GM19238 (cell line): ENCODE data around the gene RBBP8NL.

ENCODE experiments used
- DNase-seq: peaks from one replicate; pipeline ENCODE4 v3.0.0; 2011; ENCODE audit warnings: low spot score; ENCODE audit not compliant: insufficient read length

Gene RBBP8NL

DNA sequence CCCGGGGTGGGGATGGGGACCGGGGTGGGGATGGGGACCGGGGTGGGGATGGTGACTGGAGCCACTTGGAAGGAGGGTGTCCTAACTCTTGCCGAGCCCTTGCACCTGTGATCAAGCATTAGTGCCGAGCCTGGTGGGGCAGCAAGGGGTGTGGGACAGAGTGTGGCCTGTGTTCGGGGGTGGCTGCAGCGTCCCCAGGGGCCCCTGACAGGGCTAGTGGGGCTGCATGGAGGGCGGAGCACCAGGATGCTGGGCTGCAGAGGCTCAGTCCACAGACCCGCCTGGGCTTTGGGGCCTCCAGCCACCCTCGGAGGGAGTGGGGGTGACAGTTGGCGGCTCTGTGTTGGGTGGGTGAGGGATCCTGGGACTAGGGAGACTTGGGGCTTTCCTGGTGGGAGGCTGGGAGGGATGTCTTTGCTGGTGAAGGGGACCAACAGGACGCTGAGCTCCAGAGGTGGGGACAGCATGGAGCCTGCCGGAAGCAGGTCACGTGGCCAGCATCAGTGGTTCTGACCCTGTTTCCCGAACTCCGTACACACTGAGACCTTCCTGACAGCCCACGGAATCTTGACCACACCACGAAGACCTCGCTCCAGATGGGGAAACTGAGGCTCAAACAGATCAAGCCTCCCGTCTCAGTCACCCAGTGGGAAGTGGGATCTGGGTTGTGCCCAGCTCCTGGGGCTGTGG, 4.6 kb downstream of the RBBP8NL start:
- no peak for DNase-seq

DNA sequence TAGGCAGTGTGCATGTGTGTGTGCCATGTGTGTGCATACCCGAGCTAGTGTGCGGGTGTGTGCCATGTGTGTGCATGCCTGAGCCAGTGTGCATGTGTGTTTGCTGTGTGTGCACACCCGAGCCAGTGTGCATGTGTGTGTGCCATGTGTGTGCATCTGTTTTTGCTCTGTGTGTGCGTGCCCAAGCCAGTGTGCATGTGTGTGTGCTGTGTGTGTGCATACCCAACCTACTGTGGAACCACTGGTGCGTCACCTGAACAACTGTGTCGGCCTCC, 5.7 kb downstream of the RBBP8NL start:
- no peak for DNase-seq

DNA sequence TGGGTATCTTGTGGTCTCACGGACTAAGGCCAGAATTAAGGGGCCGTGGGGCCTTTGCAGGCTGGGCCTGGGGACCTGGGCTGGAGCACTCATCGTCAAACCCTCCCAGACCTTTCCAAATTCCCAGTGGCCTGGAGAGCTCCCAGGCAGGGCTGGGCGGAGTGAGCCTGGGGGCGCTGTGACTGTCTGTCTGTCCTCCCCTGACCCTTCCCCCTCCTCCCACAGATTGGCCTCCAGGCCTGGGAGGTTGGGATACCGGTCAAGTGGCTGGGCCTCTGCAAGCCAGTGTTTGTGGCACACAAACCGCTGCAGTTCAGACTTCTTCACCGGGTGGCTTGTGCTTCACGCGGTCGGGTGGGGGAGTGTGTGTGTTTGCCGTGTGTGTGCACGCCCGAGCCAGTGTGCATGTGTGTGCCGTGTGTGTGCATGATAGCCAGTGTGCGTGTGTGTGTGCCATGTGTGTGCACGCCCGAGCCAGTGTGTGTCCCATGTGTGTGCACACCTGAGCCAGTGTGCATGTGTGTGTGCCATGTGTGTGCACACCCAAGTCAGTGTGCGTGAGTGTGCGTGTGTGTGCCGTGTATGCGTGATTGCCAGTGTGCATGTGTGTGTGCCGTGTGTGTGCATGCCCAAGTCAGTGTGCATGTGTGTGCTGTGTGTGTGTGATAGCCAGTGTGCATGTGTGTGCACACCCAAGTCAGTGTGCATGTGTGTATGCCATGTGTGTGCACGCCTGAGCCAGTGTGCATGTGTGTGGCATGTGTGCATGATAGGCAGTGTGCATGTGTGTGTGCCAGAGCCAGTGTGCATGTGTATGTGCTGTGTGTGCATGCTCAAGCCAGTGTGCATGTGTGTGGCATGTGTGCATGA, 6.3 kb downstream of the RBBP8NL start:
- DNase-seq = no peak

DNA sequence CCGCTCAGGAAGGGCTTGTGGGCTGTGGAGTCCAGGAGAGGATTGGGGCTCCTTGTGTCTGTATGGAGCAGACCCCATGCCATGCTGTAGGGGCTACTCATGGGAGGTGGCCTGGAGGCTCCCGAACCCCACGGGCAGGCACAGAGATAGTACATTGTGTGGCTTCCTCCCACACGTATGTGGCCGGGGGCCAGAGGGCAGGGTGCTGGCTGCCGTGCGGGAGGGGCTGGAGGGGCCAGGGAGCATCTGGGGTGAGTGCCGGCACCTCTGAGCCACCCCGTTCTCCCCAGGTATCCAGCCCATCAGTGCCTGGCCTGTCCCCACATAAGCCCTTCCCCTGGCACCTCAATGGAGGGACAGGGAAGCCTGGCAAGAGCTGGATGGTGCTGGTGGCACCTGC, 7.6 kb downstream of the RBBP8NL start:
- no peak for DNase-seq

DNA sequence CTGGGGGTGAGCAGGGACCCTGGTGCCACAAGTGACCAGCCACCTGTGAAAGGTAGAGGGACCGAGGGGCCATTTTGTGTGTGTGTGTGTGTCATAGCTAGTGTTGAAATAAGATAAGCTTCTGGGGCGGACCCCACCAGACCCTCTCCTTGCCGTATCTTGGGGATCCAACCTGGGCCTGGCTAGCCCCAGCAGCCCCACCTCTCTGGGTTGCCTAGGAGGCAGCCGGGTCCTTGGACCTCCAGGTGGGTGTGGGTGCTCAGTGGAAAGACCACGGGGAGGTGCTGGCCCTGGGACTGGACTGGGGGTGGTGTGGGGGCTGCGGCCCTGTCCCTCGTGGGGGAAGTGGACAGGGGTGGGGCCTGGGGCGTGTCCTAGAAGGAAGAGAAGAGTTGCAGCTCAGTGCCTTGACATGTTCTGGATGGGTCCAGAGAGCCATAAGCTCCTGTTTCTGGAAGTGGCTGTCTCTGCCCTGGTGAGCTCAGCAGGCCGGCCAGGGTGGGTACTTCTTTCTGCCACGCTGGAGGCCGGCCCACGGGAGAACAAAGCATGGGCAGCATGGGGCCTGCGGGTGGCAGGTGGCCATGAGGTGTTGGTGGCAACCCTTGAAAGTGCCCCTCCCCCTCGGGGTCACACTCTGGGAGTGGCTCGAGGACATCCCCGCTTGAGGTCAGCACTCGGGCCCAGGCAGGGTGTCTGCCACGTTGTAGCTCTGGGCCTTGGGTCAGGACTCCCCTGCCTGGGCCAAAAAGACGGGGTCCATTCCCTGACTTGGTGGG, 8.4 kb downstream of the RBBP8NL start:
- DNase-seq = no peak

DNA sequence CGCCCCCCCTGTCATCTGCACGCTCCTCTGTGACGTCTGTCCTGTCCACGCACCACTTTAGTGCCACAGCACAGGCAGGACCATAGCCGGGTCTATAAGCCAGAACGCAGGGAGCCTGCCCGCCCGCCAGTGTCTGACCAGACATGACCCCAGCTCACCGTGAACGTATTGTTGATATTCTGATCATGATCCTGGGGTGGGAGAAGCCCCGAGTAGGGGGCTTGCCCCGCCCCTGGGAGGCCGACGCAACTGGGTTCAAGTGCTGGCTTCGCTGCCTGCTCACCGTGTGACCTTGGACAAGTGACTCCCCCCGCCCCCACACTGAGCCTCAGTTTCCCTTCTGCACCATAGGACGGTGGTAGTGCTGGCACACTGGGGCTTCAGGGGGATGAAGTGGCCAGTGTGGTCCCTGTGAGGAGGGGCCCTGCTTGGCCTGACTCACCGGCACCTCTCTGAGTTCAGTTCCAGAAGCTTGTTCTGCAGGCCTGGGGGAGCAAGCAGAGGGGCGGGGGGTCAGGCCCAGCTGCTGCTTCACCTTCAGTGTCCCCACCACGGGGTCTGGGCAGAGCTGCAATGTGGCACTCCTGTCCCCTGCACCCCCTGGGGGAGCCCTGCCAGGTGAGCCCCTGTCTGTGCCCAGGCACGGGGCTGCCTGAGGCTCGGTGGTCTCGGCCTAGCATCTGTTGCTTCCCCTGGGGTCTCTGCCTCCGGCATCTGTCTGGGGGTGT, 9.2 kb downstream of the RBBP8NL start:
- no peak for DNase-seq

DNA sequence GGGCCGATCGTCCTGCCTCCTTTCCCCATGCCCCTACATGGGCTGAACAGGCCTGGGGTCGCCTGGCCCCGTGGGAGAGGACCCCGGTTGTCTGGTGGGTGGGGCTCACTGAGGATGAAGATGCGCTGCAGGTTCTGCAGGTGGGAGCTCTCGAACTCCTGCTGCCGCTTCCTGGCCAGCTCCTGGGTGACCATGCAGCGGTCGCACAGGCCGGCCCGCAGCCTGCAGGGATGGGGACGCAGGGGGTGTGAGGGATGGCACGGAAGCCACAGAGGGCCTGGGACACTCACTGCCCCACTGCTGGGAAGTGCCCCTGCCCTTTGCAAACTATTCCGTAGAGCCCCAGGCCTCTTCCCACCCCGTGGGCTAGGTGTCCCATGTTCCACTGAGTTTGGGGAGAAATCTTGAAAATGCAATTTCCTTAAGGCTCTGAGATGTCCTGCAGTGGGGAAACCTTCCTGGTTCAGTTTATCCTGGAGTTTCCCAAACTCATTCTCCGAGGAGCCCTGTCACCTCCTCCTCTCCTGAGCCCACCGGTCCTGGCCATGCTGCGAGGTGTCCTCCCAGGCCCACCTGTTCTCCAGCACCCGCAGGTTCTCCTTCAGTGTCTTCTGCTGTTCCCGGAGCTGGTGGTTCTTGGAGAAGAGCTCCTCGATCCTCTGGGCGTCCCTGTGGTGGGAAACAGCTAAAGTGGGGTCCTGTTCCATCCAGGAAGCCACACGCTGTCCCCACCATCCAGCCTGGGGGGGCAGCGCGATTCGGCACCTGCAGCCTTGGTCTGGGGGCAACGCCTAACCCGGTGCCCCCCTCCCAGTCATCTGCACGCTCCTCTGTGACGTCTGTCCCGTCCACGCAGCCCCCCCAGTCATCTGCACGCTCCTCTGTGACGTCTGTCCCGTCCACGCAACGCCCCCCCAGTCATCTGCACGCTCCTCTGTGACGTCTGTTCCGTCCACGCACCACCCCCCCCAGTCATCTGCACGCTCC, 10.4 kb downstream of the RBBP8NL start:
- DNase-seq = no peak

DNA sequence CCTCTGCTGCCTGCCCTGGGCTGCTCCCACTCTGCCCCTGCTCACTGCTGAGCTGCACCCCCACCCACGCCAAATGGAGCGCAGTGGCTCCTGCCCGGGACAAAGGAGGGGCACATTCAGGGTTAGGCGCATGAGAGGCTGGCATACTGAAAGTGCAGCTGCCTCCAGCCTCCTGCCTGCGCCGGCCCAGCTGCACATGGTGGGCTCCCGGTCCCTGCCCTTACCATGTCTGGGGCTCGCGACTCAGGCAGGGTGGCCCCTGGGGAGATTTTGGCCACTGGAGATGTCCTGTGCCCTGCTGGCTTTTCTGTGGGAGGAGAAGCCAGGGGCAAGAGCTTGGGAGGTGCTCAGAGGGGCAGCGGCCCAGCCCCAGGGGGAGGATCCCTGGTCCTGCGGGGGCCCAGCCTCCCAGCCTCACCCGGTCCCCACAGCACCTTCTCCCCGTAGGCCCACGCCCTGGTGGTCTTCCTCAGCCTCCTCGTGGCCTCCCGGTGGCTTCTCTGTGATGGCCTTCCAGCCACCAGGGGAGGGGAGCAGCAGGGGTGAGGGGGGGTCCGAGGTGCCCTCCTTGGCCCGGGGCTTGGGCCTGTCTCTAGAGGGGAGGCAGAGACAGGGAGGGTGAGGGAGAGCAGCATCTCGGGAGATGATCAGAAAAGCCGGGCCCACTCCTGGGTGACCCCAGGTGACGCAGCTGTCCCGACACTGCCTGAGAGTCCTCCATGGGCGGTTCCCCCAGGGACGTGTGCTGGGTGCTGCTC, 11.8 kb downstream of the RBBP8NL start:
- DNase-seq = no peak

DNA sequence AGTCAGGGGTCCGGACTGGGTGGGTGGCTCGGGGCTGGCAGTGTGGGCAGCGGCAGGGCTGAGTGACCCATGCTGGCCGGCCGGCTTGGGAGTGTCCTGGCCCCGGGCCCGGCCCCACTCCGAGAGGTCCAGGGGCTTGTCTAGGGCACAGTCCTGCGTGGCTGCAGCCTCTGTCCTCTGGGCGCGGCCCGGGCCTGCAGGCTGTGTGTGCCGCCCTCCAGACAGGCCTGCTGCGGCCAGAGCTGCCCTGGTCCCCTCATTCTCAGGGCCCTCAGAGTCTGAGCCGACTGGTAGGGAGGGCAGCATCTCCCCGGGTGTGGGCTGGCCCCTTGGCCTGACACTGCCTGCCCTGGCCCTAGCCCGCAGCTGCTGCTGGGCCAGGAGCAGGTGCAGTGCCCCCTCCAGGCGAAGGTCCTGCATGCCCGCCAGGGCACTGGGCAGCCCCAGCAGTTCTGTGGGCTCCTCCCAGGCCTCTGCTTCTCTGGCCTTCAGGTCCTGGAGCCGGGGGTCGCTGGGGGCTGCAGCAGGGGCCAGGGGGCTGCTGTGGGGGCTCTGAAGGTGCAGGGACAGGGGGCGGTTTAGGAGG, 13.3 kb downstream of the RBBP8NL start:
- no peak for DNase-seq

DNA sequence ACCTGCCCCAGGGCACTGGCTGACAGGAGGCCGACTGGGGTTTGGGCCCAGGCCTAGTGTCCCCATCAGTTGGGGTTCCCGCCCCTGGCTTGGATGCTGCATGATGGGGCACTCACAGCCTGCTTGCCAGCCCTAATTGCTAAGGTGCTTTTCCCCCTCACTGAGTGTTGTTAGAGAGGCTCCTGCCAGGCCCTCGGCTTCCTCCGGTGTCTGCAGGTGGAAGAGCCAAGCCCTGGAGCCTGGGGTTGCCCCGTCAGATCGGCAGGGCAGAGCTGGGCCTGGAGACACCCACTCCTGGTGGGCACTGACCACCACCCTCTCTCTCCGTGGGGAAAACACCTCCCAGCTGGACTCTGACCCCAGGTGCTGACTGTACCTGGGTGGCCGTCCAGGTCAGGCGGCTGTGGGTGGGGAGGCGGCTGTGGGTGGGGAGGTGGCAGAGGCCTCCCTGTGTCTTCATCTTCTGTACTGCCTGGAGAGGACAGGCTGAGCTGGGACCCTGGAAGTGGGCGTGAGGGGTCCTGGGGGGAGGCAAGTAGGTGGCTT, 14.2 kb downstream of the RBBP8NL start:
- no peak for DNase-seq

DNA sequence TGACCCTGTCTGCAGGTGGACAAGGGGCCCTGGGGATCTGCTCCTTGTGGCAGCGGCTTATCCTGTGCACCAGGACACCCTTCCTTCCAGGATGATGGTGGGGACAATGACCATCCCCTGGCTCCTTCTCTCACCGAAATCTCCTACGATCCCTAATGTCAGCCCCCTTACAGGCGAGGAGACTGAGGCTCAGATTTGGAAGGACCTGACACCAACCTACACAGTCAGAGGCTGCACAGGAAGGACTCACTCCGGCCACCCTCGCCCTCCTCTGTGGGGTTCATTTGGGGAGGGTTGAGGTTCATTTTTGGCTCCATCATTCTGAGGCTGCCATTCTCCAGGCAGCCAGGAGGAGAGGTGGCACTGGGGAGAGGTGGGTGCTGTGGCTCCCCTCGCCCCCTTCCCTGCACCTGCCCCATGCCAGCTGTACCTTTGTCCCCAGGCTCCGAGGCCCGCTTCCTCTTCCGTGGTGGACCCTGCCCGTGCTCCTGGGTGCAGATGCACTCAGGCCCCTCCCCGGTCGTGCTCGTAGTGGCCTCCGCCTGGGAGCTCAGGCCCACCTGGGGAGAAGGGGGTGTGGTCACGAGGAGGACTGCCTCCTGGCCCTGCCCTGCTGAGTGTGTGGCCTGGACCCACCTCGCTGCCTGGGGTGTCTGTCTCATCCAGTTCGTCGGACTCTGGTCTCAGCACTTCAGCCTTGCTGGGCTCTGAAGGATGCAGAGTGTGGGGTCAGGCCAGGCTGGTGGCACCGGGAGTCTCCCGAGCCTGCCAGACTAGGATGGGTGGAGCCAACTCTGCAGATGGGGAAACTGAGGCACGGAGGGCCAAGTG, 14.9 kb downstream of the RBBP8NL start:
- DNase-seq = no peak

DNA sequence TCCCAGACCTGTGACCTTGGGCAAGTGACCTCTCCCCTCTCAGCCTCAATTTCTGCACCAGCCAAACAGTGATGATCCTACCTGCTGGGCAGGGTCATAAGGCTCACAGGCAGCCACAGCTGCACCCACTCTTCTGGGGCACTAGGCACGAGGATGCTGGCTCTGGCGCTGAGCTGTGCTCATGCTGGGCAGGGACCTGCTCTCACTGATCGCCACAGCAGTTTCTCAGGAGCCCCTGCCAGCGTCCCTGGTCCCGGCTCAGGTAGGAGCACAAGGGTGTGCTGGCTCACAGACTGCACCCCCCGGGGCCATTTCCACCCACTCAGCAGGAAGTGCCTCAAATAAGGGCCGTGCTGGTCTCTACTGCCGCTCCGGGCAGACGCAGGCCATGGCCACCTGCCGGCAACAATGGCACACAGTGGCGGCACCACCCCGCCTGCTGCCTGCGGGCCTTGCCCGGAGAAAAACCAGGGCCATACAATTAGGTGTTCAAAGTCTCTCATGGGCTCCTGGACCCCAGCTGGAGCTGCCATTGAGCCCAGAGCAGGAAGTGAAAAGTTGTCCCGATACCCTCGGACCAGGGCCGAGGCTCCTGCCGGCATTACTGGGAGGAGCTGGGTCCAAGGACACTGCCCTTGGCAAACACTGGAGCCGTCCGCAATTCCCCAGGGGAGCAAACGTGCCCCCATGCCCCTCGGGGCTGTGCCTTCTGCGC, 15.7 kb downstream of the RBBP8NL start:
- no peak for DNase-seq

DNA sequence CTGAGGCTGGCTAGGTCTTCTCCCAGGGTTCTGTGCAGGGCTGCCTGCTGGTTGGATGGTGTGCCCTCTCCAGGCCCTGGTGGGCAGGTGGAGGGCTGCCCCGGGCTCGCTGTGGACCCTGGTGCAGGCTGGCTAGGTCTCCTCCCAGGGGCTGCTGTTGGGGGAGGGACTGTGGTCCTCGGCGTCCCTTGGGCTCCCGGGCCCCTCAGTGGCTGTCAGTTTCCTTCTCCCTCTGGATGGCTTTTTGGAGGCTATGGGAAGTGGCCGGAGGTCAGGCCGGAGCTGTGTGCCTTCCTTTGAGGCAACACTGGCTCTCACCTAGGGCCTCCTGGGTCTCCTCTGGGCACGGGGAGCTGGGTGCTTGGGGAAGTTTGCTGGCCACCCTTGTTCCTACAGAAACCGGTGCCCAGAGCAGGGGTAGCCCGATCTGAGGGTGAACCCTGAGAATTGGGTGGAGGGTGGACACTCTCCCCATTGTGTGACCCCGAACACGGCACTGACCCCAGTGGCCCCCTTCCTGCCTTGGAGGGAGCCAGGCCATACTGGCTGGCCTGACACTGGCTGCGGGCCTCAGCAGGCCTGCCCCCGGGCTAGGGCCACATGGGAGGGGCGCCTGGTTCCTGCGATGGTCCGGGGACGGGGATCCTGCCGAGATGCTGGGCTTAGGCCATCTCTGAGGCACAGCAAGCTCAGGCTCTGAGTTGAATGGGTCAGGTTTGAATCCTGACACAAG, 16.4 kb downstream of the RBBP8NL start:
- no peak for DNase-seq

DNA sequence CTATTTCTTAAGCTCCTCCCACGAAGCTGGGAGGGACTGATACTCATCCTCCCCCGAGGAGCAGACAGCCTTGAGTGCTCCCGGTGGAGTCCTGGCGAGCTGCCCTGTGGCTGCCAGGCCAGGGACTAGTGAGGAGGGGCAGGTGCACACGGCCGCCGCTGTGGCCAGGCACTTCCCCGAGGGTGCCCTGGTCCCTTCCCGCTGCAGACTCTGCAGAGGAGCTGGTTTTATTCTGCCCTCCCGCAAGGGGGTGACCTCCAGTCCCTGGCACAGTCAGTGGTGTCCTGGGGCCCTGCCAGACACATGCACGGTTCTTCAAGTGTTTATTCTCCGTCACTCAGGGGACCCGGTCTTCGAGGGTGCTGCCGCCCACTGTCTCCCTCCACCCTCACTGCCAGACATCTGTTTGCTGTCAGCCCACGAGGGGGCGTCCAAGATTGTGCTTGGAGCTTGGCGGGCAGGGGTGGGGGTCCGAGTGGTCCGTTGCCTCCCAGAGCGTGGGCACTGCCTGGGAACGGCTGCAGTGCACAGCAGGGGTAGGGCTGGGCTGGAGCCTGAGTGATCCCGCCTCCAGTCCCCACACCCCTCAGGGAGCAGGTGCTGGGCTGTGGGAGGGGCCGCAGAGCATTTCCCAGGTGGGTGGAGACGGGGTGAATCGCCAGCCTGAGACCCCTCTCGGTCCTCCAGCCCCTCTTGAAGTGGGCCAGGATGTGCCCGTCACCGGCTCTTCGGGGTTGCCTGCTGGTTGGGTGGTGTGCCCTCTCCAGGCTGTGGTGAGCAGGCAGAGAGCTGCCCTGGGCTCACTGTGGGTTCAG, 17.2 kb downstream of the RBBP8NL start:
- peak; percentile 42 for DNase-seq

DNA sequence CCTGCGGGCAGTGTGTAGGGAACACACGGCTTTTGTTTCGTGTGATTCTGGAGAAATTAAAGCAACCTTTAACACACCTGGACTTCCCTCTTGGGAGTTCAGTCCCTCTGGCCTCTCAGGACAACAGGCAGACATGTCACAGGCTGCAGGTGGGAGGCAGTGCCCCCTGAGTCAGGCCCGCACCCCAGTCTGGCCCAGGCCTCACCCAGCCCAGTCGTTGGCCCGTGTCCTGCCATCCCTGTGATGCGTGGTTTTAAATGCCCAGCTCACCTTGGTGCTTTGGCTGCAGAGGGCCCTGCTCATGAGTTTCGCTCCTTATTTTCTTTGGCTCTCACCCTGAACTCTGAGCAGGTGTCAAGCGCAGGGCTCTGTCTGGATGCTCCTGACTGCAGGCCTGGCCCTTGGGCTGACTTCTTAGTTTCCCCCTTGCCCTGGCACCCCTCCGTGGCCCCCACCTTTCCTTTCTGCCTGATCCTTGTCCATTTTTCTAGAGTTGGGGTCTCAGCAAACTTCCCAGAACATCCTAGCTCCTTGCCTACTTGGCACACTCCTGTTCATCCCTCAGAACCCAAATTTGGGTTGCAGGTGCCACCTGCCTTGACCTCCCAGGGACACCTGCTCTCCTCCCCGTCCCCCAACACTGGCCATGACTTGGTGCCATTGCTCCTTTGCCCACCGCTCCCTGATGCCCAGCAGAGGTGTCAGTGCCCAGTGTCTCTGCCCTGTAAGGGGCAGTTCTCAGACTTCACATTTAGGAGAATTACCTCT, 18.1 kb downstream of the RBBP8NL start:
- DNase-seq = no peak
